GM13977 (cell line): ENCODE data around the gene GBP1.
"Not testable (repeated sequence)": the region's sequence is repeated elsewhere in the genome, so short reads cannot be mapped to it uniquely, and the experiment has no call there.

ENCODE experiments used
- DNase-seq: peaks from one replicate; pipeline ENCODE4 v3.0.0; 2012; ENCODE audit warnings: low spot score
- in situ Hi-C: fragments of 300-500 bp; cut with MboI; formaldehyde crosslinking; loops from one replicate; pipeline ENCODE4 v1.12.0; 2022; ENCODE audit warnings: low sequenced_read_pairs, low pct_unique_long_range_greater_than_20kb, mixed read lengths, inconsistent platforms; ENCODE audit not compliant: unreplicated experiment
- TF ChIP-seq, protein P1 (sequence below): IDR thresholded peaks from 2 replicates; pipeline ENCODE4 v1.5.1; 2012; ENCODE audit warnings: mild to moderate bottlenecking, control low read depth; ENCODE audit not compliant: insufficient read depth; ENCODE audit errors: extremely low read depth, missing control alignments

The GBP1 gene

DNA sequence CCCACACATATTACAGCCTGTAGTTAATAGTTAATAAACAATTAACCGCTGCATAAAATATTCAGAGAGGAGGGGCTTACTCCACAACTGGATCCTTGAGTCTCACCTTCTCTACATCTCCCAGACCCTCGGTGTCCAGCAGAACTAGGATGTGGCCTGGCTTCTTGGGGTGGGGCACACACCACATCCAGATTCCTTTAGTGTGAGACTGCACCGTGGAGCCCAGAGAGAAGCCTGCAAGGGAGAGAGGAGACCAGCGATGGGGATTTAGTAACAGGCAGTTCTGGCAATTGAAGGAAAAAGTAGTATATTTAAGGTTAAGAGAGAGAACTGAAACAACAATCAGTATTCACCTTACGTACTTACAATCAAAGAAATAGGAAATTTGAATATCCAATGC is 4.9 kb downstream of the GBP1 start:
- DNase-seq, result no peak
- in situ Hi-C loops, result no loop called here
- TF ChIP-seq, protein P1, sequence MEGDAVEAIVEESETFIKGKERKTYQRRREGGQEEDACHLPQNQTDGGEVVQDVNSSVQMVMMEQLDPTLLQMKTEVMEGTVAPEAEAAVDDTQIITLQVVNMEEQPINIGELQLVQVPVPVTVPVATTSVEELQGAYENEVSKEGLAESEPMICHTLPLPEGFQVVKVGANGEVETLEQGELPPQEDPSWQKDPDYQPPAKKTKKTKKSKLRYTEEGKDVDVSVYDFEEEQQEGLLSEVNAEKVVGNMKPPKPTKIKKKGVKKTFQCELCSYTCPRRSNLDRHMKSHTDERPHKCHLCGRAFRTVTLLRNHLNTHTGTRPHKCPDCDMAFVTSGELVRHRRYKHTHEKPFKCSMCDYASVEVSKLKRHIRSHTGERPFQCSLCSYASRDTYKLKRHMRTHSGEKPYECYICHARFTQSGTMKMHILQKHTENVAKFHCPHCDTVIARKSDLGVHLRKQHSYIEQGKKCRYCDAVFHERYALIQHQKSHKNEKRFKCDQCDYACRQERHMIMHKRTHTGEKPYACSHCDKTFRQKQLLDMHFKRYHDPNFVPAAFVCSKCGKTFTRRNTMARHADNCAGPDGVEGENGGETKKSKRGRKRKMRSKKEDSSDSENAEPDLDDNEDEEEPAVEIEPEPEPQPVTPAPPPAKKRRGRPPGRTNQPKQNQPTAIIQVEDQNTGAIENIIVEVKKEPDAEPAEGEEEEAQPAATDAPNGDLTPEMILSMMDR, result no peak

DNA sequence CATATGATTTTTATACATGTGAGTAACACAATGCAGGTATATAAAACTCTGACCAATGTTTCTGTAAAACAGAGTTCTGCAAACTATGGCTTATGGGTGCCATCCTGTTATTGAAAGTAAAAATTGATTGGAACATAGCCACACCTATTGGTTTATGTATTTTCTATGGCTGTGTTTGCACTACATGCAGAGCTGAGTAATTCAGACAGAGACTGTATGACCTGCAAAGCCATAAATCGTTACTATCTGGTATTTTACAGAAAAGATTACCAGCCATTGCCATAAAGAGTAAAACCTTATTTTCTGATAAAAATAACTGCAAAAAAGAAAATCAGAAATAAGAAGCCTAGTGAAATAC is 13.1 kb downstream of the GBP1 start:
- in situ Hi-C loops, result no loop called here
- DNase-seq, result no peak
- TF ChIP-seq, protein P1, result no peak

DNA sequence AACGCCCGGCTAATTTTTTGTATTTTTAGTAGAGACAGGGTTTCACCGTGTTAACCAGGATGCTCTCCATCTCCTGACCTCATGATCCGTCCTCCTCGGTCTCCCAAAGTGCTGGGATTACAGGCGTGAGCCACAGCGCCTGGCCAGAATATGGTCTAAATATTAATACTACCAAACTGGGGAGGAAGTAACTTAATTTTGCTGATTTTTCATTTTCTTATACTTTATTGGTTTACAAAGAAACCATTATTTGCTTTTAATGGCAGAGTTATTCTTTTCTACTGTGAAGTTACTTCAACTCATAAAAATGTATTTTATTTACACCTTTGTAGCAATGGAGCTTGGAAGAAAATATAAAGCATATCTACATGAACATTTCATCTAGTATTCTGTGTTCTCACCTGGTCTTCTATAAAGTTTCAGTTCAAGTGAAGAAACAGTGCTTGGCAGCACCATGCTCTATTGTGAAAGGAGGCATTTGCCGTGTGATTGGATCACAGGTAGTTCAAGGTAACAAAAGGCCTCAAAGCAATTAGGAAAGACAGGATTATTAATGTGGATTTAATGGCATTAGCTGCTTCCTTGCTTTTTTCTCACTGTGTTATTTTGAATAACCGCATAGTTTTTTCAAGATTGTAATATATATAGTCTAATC is 13.6 kb downstream of the GBP1 start:
- in situ Hi-C loops, result no loop called here
- no peak for DNase-seq
- TF ChIP-seq, protein P1, result no peak

DNA sequence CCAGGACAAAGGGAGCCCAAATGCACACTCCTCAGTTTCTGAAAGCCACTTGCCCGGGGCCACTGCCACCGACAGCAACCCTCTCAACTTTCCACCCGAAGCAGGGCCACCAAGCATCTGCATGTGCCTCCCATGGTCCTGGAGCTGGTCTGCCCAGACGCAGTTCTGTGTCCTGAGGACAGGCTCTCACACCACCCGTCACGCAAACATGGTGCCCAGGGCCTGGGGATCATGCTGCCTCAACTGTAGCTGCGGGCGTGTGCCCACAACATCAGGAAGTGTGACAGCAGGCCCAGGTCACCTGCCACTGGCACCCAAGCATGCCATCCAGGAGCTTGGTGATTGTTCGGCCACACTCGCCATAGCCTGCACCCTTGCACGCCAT is 14.4 kb downstream of the GBP1 start:
- in situ Hi-C loops, result no loop called here
- TF ChIP-seq, protein P1, result no peak
- DNase-seq, result no peak

DNA sequence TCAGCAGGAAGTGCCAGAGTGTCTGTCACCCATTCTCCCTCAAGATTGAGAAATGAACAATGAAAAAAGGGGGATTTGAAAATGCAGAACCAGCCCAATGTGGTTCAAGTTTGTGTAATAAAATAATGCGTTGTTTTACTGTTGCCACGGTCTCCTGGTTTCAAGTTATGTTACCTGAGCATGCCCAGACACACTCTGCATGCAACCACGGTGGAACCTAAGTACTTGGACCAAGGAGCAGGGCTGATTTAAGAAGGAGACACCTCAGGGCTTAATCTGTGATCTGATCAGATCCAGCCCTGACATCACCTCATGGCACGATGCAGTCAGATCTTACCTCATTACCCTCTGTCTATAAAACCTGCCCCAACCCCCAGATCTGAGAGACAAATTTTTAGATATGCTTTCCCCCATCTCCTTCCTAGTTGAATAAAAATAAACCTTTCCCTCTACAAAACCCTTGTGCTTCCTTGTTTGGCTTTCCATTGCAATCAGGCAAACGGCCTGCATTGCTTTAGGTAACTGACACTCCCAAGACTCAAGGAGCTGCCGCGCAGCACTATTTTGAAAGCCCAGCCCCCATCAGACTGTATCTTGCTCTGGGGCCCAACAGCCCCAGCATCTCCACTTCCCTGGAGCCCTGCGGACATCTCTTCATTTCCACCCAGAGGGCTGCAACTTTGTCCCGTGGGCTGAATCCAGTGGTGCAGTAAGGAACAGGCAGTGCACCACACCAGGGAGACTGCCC is 14.9 kb downstream of the GBP1 start:
- in situ Hi-C loops, DNase-seq: not testable (repeated sequence)

DNA sequence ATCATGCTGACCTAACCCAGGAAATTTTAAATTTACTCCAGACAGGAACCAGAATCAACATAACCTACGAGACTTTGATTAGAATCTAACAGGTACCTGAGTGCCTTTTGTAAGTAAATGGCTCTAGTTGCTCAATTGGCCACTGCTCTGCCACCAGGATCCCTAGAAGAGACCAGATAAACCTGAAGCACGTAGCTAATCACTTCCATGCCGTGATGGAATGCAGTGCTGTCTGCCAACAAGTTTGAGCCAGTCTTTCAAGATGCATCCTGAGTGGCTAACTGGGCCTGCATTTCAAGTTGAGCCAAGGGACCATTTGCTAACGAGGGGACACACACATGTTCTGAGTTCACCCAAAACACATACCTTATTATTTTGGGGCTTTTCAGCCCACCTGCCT is 15.8 kb downstream of the GBP1 start:
- DNase-seq, in situ Hi-C loops: not testable (repeated sequence)

DNA sequence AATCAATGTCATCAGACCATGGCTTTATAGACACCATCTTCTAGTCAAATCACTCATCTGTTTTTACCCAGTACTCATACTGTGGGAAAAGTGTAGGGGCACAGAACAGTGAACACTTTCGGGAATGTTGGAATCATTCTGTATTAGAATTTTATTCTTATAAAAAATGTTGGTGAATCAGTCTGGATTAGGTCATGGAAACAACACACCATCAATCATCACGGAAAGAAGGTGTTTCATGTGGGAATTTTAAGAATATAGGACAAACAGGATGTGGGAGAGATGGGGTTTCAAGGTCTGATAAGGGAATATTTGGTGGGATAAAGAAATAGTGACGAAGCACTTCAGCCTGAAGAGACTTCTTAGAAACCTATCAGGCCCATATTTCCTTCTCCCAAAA is 17.3 kb downstream of the GBP1 start:
- in situ Hi-C loops, result no loop called here
- TF ChIP-seq, protein P1, result no peak
- no peak for DNase-seq

DNA sequence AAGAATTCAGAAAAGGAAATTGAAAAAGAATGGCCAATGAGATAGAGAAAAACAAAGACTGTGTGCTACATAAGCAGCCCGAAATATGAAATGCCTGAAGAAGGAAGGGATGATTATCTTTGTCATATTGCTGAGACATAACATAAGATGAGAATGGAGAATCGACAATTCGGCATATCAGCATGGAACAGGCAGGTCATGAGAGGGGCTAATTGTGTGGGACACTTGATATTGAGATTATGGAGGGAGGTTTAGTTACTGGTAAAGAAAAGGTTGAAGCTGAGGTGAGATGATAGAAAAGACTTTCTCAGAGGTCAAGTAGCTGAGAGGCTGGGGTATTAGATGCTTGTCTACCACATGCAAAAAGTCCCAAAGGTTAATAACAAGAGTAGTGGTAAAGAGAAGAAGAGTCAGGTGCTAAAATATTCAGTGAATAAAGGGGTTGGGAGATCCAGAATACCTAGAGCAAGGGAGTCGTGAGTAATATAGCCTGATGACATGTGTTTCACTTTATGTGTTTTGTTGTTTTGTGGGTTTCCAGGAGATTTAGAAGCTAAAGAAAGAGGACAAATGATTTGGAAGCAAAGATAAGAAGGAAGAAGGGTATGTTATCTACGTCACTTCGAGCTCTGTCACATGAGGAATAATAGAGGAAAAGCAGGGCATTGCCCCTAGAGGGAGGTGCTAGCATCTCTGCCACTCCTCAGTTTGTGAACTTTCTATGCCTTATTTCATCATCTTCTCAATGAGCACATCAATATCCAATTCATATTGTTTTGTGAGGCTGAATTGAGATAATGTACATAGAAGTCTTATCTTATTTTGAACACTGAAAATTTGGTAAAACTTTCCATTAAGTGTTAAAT is 18.5 kb downstream of the GBP1 start:
- DNase-seq, in situ Hi-C loops: not testable (repeated sequence)
